Type B pancreatic cell (in vitro differentiated cells): ENCODE results near the gene FADS3. TPM values are rescaled to one million over a fixed set of nuclear protein-coding genes. Genes with fewer than 3 reads are reported as not detected.

Source experiments
- DNase-seq: peaks from one replicate; pipeline ENCODE4 v3.0.0; 2021; ENCODE audit warnings: mixed read lengths; ENCODE audit not compliant: unreplicated experiment; ENCODE audit errors: extremely low spot score
- H3K27ac Mint-ChIP-seq: 2 replicates; pipeline ENCODE4 v1.8.0; 2021; ENCODE audit warnings: mild to moderate bottlenecking, mixed read lengths
- H3K27me3 Mint-ChIP-seq: 2 replicates; pipeline ENCODE4 v1.8.0; 2021; ENCODE audit warnings: mixed read lengths
- H3K36me3 Mint-ChIP-seq: 2 replicates; pipeline ENCODE4 v1.8.0; 2021; ENCODE audit warnings: mixed read lengths
- H3K4me1 Mint-ChIP-seq: one replicate; pipeline ENCODE4 v1.8.0; 2021; ENCODE audit warnings: mixed read lengths; ENCODE audit not compliant: unreplicated experiment
- H3K4me3 Mint-ChIP-seq: 2 replicates; pipeline ENCODE4 v1.8.0; 2021; ENCODE audit warnings: mild to moderate bottlenecking, mixed read lengths
- H3K9me3 Mint-ChIP-seq: 2 replicates; pipeline ENCODE4 v1.8.0; 2021; ENCODE audit warnings: mixed read lengths
- total RNA-seq: library from RNA; stranded (reverse); gene quantifications from 2 replicates; pipeline ENCODE4 v1.2.1, GENCODE V29; 2021; ENCODE audit warnings: low replicate concordance
- TF ChIP-seq, protein P1 (sequence below): fragments of 200-600 bp; sonication (generic); conservative IDR thresholded peaks from 2 replicates; pipeline ENCODE4 v1.5.0; 2021; ENCODE audit warnings: antibody characterized with exemption, mild to moderate bottlenecking

FADS3 gene
- total RNA-seq, 1 donor from 2014 or later = 10.0 TPM

DNA sequence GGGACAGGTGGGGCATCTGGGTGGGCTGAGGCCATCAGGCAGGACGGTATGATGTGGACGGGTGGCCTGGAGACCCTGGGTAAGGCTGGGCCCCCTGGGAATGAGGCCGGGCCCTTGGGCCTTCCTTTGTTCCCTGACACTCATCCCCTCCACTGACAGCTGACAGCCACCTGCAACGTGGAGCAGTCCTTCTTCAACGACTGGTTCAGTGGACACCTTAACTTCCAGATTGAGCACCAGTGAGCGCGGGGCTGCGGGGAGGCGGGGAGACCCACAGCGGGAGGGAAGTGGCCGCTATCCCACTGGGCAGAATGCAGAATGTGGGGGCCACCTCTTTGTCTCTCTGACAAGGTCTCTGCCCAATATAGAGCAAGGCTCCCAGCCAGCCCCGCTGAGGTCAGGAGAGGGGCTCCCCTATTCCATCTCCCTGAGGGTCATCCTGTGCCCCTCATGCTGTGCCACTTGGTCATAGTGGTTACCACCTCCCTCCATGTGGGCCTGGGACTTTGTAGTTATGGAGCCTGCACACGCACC lies 27.7 kb downstream of the FADS3 start:
- H3K27ac Mint-ChIP-seq = no peak overlapping the region
- TF ChIP-seq, protein P1, sequence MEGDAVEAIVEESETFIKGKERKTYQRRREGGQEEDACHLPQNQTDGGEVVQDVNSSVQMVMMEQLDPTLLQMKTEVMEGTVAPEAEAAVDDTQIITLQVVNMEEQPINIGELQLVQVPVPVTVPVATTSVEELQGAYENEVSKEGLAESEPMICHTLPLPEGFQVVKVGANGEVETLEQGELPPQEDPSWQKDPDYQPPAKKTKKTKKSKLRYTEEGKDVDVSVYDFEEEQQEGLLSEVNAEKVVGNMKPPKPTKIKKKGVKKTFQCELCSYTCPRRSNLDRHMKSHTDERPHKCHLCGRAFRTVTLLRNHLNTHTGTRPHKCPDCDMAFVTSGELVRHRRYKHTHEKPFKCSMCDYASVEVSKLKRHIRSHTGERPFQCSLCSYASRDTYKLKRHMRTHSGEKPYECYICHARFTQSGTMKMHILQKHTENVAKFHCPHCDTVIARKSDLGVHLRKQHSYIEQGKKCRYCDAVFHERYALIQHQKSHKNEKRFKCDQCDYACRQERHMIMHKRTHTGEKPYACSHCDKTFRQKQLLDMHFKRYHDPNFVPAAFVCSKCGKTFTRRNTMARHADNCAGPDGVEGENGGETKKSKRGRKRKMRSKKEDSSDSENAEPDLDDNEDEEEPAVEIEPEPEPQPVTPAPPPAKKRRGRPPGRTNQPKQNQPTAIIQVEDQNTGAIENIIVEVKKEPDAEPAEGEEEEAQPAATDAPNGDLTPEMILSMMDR = no peak
- H3K4me1 Mint-ChIP-seq = no peaks in the 10 kb centered on the region
- DNase-seq = no peak
- H3K36me3 Mint-ChIP-seq = peaks cover 17% of the 10 kb centered on the region
- no peak overlapping the region for H3K4me3 Mint-ChIP-seq
- H3K27me3 Mint-ChIP-seq = no peaks in the 10 kb centered on the region
- H3K9me3 Mint-ChIP-seq = no peaks in the 10 kb centered on the region

- no peak overlapping the region for H3K27ac Mint-ChIP-seq
- no peaks in the 10 kb centered on the region for H3K9me3 Mint-ChIP-seq
- no peaks in the 10 kb centered on the region for H3K4me1 Mint-ChIP-seq
- H3K4me3 Mint-ChIP-seq = no peak overlapping the region
- no peak for DNase-seq
- TF ChIP-seq, protein P1 = no peak
- peaks cover 17% of the 10 kb centered on the region for H3K36me3 Mint-ChIP-seq
- H3K27me3 Mint-ChIP-seq = no peaks in the 10 kb centered on the region
Measured at GRCh38 chr11:61862714-61863547, 28.4 kb downstream of the FADS3 start.

GRCh38 chr11:61861634-61862033 lies 29.7 kb downstream of the FADS3 start:
- peaks cover 17% of the 10 kb centered on the region for H3K36me3 Mint-ChIP-seq

GRCh38 chr11:61860054-61860903 lies 31.1 kb downstream of the FADS3 start:
- Mint-ChIP-seq H3K36me3 (peaks cover 17% of the 10 kb centered on the region), H3K9me3 (no peaks in the 10 kb centered on the region), H3K27ac (no peak overlapping the region), H3K4me1 (no peaks in the 10 kb centered on the region), H3K4me3 (no peak overlapping the region), H3K27me3 (no peaks in the 10 kb centered on the region)
- DNase-seq = no peak
- TF ChIP-seq, protein P1 = no peak

More at GRCh38 chr11:61861634-61862033, 29.7 kb downstream of the FADS3 start:
- TF ChIP-seq, protein P1 = no peak
- no peaks in the 10 kb centered on the region for H3K27me3 Mint-ChIP-seq
- H3K27ac Mint-ChIP-seq = no peak overlapping the region
- H3K4me3 Mint-ChIP-seq = no peak overlapping the region
- no peaks in the 10 kb centered on the region for H3K4me1 Mint-ChIP-seq
- no peaks in the 10 kb centered on the region for H3K9me3 Mint-ChIP-seq
- DNase-seq = no peak

- H3K4me3 Mint-ChIP-seq = no peak overlapping the region
- H3K36me3 Mint-ChIP-seq = peaks cover 9% of the 10 kb centered on the region
- no peak for DNase-seq
Measured at GRCh38 chr11:61855939-61856680, 35.2 kb downstream of the FADS3 start.

More at GRCh38 chr11:61855939-61856680, 35.2 kb downstream of the FADS3 start:
- TF ChIP-seq, protein P1 = no peak
- no peak overlapping the region for H3K27ac Mint-ChIP-seq
- H3K27me3 Mint-ChIP-seq = no peaks in the 10 kb centered on the region
- H3K9me3 Mint-ChIP-seq = no peaks in the 10 kb centered on the region
- H3K4me1 Mint-ChIP-seq = no peaks in the 10 kb centered on the region
